IPS-11a (cell line): ENCODE measurements around the gene KCNMA1.
"Not testable (repeated sequence)": the region's sequence is repeated elsewhere in the genome, so short reads cannot be mapped to it uniquely, and the experiment has no call there.

ENCODE experiments used
- H3K4me3 ChIP-seq: one replicate; pipeline ENCODE4 v1.5.1; 2013; ENCODE audit warnings: low read depth, low read length, control low read depth

The KCNMA1 gene

DNA sequence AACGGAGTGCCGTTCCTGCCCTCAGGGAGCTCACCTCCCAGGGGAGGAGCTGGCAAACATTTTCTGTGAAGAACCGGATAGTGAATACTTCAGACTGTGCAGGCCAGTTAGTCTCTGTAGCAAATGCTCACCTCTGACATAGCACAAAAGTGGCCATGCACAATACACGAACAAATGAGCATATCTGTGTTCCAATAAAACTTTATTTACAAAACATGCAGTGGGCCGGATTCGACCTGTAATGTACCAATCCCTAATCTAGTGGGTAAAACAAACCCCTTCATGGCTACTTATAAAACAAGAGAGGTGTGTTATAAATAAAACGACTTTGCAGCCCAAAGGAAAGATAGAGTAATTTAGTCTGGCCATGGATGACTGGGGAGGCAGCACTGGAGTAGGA lies 48.7 kb downstream of the KCNMA1 start:
- H3K4me3 ChIP-seq, result no peak overlapping the region

DNA sequence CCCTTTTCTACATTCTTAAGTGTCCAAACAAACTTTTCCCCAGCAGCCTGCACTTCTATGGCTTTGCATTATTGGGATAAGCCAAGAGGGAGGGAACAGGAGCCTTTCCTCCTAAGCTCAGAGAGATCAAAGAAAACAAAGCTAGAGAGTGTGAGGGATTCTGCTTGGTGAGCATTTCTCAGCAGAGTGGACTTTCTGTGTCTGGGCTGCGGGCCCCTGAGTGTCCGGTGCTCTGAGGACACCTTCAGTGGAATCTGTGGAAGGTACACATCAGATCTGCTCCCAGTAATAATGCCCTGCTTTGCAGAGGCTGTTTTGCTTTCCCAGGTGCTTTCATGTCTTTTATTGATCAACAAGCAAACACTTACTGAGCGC lies 50.2 kb downstream of the KCNMA1 start:
- H3K4me3 ChIP-seq, result no peak overlapping the region

DNA sequence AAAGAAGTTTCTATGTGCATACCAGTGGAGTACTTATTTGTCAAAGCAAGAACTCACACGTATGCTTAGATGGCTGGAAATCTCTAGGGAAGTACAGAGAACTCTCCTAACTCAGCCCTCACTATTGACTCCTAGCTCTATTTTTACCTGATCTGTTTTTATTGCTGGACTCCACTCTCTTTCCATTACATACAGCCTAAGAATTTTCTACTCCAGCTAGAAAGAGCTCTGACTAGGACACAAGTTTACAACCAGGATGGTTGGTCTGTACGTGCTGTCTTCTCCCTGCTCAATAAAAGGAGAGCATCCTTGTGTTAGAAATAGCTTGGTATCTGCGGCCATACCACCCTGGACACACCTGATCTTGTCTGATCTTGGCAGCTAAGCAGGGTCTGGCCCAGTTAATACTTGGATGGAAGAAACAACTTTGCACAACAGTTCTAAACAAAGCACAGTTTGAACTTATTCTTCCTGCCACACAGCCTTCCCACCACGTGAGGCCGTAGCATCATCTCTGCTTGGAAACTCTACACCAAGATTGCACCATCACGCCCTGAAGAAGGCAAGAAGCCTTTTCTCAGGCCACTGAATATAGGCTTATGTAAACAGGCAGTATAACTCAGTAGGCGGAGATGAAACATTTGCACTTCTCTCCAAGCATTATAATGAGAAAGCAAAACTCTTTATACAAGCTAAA lies 50.7 kb downstream of the KCNMA1 start:
- no peak overlapping the region for H3K4me3 ChIP-seq

DNA sequence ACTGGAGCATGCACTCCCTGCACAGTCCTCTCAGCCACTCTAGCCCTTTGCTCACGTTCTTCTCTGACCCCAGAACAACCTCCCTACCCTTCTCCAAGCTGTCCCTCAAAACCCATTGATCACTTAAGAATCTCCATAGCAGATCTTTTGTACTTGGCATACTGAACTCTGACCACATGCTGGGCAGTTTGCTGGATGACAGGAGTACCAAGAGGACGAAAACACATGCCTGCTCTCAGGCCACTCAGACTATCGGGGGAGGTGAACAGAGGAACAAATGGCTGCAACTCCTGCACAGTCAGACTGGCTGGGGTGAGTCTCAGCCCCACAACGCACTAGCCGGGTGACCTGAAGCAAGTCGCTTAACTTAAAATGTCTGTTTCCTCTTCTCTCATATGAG lies 52.7 kb downstream of the KCNMA1 start:
- H3K4me3 ChIP-seq, result no peak overlapping the region

DNA sequence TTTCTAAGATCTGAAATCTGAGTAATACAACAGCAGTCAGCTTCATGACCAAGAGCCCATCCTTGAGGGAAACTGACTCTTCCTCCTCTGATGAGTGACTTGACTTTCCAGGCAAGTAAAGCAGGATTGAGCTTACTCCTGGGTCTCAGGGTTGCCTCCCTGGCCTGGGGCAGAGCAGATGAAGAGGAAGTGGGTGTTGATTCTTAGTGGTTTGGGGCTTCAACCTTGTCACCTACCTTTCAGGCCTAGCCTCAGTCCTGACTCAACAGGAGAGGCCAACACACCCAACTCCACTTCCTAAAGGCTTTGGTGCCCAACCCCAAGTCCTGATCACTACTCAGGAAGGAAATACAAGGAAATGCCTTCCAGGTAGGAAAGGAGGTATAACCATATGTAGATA lies 54.1 kb downstream of the KCNMA1 start:
- H3K4me3 ChIP-seq, result no peak overlapping the region

DNA sequence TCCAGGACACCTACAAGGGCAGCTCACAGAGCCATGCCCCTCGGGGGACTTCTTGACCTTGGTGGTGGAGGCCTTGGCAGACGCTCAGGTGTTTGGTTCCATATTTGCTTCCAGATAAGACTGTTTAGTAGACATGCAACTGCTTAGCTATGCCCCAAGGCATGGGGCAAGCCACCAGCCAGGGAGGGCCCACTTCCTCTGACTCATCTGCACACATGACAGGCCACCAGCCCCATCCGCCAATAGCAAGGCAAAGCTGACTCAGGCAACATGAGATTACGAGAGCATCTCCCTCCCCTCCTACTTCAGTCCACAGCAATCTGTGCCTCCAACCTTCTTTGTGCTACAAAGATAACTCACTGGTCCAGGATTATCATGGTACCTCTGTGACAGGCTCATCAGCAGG lies 54.9 kb downstream of the KCNMA1 start:
- no peak overlapping the region for H3K4me3 ChIP-seq

DNA sequence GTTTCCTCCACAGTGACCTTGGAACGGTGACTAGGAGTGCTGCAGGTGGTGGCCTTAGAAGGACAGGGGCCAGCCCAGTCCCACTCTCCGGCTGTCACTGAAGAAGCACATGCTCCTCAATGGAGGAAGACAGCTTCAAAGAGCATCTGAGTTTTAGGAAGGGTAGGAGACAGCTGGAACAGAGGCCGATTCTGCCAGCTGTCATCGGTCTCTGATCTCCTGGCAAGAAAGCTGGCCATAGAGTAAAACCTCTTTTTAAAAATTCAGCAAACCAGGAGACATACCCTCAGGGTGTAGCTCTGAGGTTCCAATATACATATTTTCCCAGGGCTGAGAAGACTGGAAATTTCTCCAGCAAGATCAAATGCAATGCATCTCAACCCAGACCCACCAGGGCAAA lies 55.9 kb downstream of the KCNMA1 start:
- no peak overlapping the region for H3K4me3 ChIP-seq

DNA sequence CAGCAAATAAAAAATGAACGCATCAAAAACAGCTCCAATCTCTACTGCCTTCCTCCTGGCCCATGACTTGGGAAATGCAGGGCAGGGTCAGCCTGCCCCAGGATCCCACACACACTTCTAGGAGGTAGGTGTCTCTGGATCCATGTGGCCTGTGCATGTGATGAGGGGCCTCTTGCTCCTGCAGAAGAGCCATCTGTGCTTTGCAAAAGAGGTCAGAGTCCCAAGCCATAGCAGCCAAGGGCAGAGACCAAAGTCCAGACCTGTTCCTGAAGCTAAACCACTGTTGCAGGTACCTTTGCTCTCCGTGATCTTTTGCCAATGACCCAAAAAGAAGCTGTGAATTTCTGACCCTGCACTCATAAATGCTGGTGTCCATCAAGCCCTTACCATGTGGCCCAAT lies 57.1 kb downstream of the KCNMA1 start:
- no peak overlapping the region for H3K4me3 ChIP-seq

DNA sequence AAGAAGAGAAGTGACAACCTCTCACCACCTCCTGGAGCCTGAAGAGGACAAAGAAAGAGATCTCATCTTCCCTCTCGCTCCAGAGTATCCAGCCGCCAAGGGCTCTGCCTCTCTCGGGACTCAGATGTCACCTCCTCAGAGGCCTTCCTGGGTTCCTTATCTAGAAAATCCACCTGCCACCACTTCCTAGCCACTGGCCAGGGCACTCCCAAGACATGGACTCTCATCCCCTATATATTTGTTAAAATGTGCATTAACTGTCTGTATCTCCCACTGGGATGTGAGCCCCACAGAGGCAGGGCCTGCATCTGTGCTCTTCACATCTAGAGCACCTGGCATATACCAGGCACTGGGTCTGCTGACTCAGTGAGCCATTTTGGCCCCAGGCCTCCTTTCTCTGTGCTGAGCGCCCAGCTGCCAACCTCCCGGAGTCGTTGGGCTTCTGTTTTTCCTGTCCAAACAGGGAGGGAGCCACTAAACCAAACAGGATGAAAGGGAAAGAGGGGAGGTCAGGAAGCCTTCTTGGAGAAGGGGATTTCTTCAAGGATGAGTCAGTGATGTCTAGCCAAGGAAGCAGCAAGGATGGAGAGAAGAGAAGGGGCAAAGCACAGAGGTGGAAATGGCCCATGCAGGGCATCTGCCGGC lies 58.9 kb downstream of the KCNMA1 start:
- H3K4me3 ChIP-seq, result no peak overlapping the region

DNA sequence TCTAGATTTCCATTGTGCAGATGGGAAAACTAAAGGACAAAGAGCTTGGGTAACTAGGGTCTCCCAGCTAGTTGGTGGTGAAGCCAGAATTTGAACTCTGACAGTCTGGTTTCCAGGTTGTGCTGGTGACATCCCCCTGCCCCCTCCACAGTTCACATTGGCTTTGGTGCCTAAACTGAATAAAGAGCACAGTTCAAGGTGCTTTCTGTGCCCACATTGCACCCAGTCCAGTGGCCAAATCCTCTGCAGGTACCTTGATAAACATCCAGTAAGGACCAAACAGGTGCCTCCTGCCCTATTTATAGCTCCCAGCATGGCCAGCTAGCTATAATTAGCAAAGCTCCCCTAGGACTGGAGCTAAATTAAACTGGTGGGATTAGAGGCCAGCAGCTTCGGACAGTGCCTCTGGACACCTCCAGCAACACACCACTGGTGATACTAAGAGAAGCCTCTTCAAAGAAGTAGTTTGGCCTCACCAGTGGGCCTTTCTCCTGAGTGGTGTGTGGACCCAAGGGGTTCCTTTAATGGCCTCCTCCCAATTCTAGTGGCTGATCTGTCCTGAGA lies 59.9 kb downstream of the KCNMA1 start:
- no peak overlapping the region for H3K4me3 ChIP-seq

DNA sequence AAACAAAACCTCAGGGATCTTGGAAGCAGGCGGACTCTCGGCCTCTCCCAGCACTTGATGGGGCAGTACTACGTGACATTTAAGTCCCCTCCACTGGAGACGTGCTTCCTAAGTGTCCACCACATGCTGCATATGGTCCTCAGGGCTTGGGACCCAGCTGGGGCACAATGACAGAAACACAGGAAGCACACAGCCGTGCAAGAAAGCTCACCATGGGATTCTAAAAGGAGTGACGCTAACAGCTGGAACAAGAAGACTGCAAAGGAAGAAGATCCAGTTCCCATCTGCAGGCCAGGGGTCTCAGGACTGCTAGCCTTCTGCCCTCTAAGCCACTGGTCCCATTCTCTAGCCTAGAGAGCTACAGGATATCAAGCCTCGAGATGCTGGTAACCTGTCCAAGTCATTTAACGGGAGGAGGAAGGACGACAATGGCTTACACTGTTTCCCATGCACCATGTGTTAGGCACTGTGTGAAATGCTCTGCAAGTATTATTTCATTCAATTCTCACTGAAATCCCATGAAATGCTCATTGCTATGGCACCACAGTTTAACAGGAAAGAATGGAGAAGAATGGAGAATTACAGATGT lies 61.1 kb downstream of the KCNMA1 start:
- no peak overlapping the region for H3K4me3 ChIP-seq

DNA sequence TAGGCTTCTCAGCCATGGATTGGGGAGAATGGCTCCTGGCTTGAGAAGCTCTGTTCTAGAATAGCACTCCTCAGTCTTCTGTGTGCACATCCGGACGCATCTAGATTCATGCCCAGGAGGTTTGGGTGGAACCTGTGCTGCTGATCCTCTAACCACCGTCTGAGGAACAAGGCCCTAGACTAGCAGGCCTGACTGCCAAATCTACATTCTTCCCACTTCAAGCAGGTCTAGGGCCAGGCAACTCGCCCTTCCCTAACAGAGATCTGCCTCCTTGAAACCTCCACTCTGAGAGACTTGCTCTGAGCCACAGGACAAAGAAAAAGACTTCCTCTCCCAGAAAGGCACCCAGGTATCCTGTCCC lies 61.6 kb downstream of the KCNMA1 start:
- no peak overlapping the region for H3K4me3 ChIP-seq

DNA sequence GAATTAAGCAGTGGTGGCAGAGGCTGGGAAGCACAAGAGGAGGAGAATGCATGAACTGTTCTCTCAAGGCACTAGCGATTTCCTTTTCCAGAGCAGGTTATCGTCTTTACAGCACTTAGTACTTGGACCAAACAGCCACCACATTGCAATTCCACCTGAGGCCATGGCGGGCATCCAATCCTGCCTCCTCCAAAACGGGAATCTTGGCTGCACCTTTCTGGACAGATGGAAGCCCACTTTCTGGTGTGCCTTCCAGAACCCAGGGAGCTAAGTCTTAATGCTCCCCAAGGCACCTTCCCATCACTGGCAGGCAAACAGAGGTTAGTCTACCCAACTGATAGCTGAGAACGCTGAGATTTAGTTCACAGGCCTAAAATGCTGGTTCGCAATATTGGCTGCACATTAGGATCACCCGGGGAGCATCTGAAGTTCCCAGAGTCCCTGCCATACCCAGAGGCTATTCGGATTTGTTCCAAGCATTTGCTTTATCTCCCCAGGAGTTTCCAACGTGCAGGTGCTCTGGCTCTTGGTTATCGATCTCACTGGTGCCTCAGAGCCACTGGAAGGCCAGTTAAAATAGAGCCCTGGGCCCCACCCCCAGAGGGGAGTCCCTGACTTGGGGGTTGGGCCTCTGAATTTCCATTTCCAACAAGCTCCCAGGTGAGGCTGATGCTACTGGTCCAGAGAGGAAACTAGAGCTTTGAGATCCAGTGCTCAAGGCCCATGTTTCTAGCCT lies 62.2 kb downstream of the KCNMA1 start:
- no peak overlapping the region for H3K4me3 ChIP-seq

DNA sequence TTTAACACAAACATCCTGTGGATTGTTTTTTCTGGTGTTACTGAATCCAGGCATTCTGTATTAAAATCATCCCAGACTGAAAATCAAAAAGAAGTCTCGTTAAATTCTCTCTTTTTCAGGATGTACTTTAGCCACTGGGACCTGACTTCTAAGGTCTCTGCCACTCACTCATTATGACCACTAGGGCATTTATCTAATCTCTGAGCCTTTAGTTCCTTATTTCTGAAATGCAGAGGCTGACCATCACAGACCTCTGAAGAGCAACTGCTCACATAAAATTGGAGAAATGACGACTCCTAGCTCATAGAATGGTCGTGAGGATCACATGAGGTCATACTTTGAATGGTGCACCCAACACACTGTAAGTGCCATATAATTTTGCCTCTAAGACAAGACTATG lies 63.2 kb downstream of the KCNMA1 start:
- H3K4me3 ChIP-seq, result no peak overlapping the region

DNA sequence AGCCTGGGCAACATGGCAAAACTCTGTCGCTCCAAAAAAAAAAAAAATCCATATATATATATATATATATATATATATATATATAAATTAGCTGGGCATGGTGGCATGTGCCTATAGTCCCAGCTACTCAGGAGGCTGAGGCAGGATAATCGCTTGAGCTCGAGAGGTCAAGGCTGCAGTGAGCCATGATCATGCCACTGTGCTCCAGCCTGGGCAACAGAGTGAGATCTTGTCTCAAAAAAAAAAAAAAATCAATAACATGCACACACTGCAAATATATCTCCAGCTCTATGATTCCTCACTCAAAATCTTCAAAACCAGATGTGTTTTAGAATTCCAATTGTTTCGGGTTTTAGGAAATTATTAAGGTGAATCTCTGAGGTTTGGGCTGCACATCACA lies 65.1 kb downstream of the KCNMA1 start:
- H3K4me3 ChIP-seq, result not testable (repeated sequence)

DNA sequence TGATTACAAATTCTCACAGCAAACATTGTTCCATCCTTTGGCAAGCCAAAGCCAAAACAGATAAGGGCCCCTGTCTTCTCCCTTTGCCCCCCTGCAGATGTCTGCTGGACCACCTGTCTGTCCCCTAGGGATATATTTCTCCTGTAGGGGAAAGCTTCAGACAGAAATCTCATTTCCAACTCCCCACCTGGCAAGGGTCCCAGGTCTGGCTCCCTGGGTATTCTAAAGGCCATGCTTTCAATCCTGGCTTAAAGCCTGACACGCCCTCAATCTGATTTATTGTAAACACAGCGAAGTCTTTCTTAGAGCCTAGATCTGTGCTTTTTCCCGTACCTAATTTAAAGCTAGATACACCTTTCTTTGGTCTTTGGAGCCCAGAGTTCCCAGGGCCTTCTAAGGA lies 66.1 kb downstream of the KCNMA1 start:
- no peak overlapping the region for H3K4me3 ChIP-seq

DNA sequence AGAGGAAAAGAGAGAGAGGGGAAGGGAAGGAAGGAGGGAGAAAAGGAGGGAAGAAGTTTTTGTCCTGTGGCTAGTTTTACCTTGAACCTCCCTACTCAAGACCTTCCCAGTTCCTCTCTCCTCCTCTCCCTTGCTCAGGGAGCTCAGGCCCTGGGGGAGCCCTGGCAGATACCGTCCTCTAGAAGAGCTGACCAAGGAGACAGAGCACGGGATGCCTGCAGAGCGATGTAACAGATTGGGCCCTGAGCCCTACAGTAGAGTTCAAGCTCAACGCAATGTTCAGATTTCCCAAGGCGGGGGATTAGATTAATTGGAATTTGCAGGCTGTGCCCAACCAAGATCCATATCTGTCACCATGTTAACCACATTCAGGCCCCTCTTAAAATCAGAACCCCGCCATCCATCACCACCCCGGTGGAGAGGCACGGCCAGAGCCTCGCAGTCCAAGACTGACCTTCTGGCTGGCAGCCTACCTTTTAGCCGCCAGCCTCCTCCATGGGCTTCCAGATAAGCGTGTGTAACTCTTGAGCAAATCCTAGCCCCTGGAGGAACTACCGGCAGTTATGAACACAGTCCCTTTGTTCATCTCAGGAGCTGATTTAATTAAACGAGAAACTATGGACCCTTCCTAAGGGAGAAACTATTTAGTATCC lies 70.6 kb downstream of the KCNMA1 start:
- no peak overlapping the region for H3K4me3 ChIP-seq

DNA sequence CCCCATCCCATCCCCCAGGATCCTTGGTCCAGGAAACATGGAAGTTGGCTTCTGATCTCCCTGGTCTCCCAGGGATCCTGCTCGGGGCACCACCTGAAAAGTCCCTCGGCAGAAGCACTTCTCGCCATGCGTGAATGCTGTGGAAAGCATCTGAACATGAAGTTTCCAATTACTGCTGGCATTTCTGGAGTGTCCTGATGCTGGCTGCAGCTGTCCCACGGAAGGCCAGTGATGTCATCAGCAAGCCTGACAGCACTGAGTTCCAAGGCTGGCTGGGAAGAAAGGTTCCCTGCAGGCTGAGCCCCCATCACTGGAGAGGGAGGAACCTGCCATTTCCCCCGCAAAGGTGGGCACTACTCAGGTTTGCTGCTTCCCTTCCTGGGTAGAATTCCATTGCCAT lies 71.4 kb downstream of the KCNMA1 start:
- no peak overlapping the region for H3K4me3 ChIP-seq

DNA sequence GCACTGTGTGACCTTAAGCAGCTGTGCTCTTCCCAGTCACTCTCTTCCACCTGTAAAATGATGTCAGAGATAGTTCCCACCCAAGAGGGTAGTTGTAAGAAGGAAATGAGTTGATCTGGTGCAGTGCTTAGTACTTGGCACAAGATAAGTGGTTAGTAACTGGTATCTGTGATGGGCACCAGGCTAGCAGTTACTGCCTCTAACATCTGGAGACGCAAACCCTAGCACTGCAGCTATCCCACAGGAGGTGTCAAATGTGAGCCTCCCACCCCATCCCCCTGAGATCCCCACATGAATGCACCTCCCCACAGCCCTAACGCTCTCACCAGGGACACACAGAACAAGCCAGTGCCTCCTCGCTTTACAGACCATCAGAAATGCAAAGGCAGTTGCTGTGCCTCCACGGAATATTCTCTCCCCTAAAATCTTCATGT lies 72.0 kb downstream of the KCNMA1 start:
- no peak overlapping the region for H3K4me3 ChIP-seq

DNA sequence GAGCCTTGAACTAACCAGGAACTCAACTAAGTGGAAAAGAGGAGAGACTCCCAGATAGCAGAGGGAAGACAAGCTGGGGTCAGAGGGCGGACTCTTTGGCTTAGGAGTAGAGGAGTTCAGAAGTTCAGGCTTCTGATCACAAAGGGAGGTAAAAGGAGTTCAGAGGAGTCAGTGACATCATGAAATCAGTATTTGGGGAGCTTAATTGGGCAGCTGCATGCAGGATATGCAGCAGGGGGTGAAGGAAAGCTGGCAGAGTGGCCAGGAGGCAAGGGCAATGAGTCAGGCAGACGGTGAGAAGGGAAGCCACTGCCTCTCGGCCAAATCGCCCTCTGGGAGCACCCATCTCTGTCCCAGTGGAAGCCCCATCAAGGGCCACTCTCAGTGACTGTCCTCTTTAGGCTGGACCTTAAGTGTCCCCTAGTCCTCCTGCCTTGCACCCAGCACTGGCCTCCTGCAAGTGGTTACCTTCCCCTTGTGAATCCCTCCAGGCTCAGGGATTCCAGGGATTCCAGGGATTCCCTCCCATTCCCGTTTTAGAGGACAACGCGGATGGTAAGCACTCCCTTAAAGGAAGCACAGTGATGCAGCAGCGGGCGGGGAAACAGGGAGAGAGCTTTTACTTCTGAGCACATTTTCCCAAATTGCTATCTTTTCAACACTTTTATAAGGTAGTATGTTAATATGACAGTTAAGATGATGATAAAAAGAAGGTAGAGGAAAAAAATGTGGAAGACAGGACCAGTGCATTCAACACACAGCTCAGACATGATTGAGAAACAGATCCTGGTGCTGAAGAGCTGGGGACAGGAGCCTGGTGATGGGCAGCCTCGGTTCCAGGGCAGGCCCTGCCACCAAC lies 72.6 kb downstream of the KCNMA1 start:
- no peak overlapping the region for H3K4me3 ChIP-seq
